GM19025 (cell line): Measurements from ENCODE around the gene NBPF3.
"Not testable (repeated sequence)": the region's sequence is repeated elsewhere in the genome, so short reads cannot be mapped to it uniquely, and the experiment has no call there.

ENCODE experiments used
- ATAC-seq: cut with Tn5 transposase; IDR thresholded peaks from one replicate; pipeline ENCODE4 v1.9.1; 2021; ENCODE audit warnings: mild to moderate bottlenecking, low read depth, moderate library complexity; ENCODE audit not compliant: unreplicated experiment

The NBPF3 gene

DNA sequence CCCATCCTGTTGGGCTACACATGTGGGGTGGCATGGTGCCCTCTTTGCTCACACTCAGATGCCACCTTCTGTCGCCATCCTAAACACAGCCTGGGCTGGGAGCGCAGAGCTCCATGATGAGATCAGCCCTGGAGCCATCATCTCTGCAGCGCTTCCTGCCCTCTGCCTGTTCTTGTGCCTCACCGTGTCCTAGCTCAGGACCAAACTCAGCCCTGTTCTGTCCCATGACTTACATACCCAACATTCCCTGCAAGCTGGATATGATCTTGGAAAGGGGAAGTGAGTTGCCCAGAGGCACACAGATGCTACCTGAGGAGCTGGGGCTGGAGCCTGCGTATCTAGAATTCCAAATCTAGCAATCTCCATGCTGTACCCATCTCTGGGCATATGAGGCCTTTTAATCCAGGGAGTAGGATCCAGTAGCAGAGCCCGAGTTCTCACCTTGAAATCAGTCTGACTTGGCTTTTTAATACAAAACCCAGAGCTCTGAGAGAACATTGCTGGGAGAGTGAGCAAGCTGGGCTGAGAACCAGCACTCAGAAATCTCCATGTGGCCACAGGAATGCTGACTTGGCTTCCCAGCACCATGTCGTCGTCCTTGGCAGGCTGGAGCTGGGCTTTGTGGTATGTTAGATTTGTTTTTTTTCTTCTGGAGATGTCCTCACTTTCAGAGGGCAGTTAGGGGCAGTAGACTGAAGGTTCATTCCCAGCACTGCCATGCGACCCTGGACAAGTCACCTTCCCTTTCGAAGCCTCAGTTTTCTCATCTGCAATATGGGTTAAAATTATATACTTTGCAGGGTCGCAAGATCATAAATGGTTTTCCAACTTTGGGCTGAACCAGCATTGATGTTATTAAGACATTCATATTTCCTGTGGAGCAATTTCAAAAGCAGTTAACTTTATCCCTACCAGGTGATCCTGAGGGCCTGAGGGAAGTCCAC is 71.9 kb downstream of the NBPF3 start:
- ATAC-seq, result no peak

DNA sequence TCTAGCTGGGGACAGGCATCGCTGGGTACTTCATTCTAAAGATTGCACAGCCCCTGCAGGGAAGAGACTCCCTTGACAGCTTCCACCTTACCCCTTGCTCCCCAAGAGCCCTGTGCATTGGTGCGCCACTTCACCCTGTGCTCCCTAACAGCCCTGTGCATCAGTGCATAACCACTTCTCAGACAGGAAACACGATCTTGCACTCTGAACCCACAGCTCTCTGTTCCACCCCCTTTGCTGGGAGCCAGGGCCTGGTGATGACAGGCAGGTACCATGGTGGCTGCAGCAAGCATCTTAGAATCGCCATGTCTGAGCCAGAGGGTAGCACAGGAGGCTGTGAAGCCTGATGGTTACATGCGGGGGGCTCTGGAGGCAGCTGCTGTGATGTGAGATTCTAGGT is 74.3 kb downstream of the NBPF3 start:
- no peak for ATAC-seq

GRCh38 chr1:21517161-21517589 is 77.2 kb downstream of the NBPF3 start:
- ATAC-seq, result no peak

DNA sequence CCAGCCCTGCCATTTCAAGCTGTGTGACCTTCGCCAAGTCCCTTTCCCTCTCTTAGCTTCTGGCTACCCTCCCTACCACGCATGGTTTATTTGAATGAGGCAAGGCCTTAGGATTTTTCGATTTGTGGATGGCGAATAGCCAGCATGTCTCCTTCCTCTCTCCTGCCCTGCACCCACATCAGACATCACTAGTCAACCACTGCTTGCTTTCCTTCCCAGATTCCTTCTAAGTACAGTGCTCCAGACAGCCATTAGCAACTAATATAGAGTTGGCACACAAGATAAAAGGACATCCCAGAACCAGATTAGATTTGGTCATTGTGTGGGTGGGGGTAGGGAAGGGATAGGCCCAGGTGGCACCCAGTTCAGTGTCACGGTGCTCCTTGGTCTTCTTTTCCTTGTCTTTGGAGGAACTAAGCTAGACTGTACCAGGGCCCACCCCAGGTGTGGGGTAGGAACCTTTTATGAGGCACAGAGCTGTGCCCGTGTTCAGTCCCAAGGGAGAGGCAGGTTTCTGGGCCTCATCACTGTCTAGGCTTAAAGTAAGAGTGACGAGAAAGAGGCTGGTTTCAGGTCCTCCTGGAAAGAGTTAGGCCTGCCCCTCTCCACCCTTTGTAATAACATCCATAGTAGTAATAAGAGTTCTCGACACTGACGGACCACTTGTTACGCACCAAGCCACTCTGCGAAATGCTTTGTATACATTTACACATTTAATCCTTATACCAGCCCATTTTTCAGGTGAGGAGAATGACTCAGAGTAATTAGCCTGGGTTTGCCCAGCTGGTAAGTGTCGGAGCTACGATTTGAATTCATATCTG is 77.9 kb downstream of the NBPF3 start:
- ATAC-seq, result no peak

- no peak for ATAC-seq
These were observed 79.0 kb downstream of the NBPF3 start for GRCh38 chr1:21518774-21519455.

DNA sequence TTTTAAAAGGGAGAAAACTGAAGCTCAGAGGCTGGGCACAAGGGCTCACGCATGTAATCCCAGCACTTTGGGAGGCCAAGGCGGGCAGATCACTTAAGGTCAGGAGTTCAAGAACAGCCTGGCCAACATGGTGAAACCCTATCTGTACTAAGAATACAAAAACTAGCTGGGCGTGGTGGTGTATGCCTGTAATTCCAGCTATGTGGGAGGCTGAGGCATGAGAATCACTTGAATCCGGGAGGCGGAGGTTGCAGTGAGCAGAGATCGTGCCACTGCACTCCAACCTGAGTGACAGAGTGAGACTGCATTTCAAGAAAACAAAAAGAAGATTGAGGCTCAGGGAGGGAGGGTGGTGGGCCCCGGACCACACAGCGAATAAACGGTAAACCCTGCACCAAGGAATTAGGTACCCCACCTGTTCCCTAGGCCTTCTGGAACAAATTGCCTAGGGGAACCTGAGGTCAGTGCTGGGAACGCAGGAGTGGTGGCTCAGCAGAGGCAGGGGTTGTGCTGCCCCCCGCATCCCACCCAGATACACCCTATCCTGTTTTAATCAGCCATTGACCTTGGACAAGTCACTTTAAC is 79.6 kb downstream of the NBPF3 start:
- ATAC-seq, result not testable (repeated sequence)

GRCh38 chr1:21520899-21521716 is 81.2 kb downstream of the NBPF3 start:
- ATAC-seq, result no peak

DNA sequence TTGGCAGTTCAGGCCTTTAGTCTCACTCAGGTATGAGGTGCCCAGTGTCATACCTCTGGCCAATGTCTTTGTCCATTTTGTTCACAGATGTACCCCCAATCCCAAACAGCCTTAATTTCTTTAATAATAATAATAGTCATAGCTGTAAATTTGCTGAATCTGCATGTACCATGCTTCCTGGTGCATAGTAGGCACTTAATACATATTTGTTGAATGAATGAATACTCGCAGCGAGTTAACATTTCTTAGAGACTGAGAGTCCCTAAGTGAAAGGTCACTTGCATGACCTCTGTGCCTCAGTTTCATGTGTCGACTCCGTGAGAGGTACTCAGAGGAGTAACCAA is 81.8 kb downstream of the NBPF3 start:
- ATAC-seq, result no peak

DNA sequence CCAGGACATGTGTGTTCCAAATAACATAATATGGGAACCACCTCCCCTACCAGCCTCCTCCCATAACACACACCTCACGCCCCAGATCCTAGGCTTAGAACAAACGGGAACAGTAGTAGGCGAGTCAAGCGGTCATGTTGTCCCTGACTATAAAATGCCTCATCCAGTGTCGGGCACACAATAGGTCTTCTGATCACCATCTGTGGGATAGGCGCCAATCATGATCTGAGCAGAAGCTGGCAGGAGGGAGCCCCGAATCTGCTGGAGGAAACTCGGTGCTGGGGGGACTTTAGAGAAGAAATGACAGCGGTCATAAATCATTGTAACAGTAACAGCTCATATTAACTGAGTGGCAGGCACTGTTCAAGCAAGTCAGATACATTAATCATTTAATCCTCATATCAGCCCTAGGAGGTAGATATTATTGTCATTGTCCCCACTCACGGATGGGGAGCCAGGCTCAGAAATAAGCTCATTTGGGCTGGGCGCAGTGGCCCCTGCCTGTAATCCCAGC is 82.6 kb downstream of the NBPF3 start:
- no peak for ATAC-seq

DNA sequence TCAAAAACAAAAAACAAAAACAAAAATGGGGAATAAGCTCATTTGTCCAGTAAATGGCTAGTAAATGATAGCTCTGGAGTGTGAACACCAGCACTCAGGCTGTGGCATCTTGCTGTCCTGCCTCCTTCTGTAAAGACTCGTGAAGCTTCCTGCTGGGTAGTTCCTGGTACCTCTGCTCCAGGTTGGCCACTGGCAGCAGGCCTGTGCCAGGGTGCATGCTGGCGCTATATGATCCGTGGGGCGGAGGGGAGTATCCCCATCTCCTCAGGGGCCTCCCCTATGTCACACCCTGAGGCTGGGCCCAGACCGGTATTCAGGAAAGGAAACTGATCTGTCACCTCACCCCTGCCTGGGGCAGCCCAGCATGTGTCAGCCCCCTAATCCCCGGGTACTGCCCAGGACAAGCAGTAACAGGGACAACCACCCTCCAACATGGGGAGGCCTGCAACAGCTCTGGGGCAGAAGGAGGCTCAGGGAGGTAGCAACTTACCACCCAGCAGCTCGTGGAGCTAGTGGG is 83.4 kb downstream of the NBPF3 start:
- ATAC-seq, result no peak

DNA sequence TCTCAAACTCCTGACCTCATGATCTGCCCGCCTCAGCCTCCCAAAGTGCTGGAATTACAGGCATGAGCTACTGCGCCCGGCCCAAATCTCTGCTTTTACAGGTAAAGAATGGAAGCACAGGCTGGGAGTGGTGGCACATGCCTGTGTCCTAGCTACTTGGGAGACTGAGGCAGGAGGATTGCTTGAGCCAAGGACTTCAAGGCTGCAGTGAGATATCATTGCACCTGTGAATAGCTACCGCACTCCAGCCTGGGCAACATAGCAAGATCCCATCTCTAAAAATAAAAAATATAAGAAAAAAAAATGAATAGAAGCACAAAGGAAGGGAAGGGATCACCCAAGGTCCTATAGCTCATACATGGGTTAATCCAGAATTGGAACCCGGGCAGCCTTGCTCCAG is 84.3 kb downstream of the NBPF3 start:
- no peak for ATAC-seq

DNA sequence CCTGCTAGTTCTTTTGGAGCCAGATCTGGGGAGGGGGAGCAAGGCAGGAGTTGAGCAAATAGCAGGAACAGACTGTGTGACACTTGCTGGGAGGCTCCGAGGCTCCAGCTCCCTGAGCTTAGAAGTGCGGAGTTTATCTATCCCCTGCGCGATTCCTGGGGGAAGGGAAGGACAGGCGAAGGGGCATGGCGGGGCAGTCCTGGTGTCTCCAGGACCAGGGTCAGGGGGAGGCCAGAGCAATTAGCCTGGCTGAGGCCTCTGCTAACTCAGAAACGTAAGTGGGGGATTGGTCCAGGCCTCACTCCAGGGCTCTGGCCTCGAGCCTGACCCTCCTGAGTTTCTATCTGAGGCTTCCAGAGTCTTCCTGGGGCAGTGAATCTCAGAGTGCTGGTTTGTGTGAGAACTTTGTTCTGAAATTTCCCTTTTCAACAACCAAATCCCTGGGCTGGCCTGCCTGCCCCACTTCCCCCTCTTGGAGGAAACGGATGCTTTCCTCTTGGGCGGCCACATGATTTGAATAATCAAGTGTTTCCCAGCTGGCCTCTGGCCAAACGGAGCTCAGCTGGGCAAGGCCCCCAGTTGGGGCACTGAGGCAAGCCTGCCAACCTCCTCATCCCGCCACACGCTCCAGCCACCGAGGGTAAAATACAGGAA is 84.9 kb downstream of the NBPF3 start:
- ATAC-seq, result no peak

GRCh38 chr1:21525340-21525717 is 85.4 kb downstream of the NBPF3 start:
- no peak for ATAC-seq

- ATAC-seq, result no peak
These were observed 86.5 kb downstream of the NBPF3 start for GRCh38 chr1:21526441-21526840.

GRCh38 chr1:21530368-21531016 is 90.6 kb downstream of the NBPF3 start:
- ATAC-seq, result no peak

- no peak for ATAC-seq
These were observed 91.3 kb downstream of the NBPF3 start for GRCh38 chr1:21531241-21531640.

DNA sequence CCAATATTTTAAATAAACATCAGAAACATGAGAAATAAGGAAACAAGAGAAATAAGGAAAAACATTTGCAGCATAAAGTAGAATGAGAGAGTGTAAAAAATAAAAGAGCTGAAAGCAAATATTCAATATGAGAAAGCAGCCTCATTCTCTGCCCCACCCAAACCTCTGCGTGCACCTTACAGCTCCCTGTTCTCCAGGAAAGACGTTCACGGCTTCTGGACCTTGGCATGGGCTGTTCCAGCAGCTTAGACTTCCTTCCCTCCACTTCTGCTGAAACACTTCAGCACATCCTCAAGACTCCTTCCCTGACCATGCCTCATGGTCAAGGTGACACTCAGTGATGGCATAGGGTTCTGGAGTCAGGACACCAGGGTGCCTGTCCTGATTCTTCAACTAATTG is 92.6 kb downstream of the NBPF3 start:
- ATAC-seq, result no peak

DNA sequence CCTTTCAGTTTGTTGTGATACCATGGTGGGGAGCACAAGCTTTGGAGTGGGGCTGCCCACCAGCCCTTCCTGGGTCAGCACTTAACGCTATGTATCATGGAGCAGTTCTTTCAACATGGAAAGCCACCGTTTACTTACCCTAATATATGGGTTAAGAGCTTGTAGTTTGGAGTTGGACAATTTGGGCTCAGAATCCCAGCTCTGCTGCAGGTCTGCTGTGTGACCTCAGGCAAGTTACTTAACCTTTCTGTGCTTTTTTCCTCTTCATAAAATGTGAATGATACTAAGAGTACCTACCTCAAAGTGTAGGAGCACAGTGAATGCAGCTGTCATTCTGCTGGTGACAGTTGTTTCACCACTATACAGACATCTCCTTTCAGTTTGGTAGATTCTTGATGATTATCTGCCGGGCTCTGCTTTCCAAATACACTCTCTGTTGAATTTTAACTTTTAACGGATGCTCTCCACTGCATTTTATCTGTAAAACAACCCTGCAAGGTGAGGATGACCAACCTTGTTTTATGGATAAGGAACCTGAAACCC is 93.1 kb downstream of the NBPF3 start:
- ATAC-seq, result no peak
